ENCODE results near the gene HMOX1. TPM values are rescaled to one million over a fixed set of nuclear protein-coding genes. Genes with fewer than 3 reads are reported as not detected.

The HMOX1 gene
- 70.3 and 103 TPM in 2 replicates for total RNA-seq

GRCh38 chr22:35380537-35381423, at the start of gene HMOX1:
TSS of gene HMOX1 (plus strand) at chr22:35381096. CDS start at chr22:35381174, 78 bp downstream.

GRCh38 chr22:35399678-35400500, 19.0 kb downstream of the HMOX1 start, which contains the start of gene MCM5:
TSS of gene MCM5 (plus strand) at chr22:35400140. CDS start at chr22:35400439, 299 bp downstream.

Other genes with a start within 250 kb of the HMOX1 start
- 8.7 and 14.4 TPM in 2 replicates for gene HMGXB4, start 123.6 kb upstream of the HMOX1 start, total RNA-seq
- 38.2 and 50.2 TPM in 2 replicates for gene TOM1, start 81.2 kb upstream of the HMOX1 start, total RNA-seq
- gene MCM5, start 19.0 kb downstream of the HMOX1 start, total RNA-seq, result 14.1 and 21.9 TPM in 2 replicates
- gene RASD2, start 159.7 kb downstream of the HMOX1 start, total RNA-seq, result not detected in 2 replicates
- gene MB, start 236.2 kb downstream of the HMOX1 start, total RNA-seq, result not detected in 2 replicates

All from cardiac atrium fibroblast (primary cell).